Stimulated activated CD4-positive, alpha-beta T cell treated with anti-CD3 and anti-CD28 coated beads, Interleukin-4, amount 100 ng/mL, for 1 hour (primary cell): ENCODE results near the gene DIPK1B.

Source experiments
- DNase-seq: peaks from one replicate; pipeline ENCODE4 v3.0.0-alpha.2; 2020

DIPK1B gene

DNA sequence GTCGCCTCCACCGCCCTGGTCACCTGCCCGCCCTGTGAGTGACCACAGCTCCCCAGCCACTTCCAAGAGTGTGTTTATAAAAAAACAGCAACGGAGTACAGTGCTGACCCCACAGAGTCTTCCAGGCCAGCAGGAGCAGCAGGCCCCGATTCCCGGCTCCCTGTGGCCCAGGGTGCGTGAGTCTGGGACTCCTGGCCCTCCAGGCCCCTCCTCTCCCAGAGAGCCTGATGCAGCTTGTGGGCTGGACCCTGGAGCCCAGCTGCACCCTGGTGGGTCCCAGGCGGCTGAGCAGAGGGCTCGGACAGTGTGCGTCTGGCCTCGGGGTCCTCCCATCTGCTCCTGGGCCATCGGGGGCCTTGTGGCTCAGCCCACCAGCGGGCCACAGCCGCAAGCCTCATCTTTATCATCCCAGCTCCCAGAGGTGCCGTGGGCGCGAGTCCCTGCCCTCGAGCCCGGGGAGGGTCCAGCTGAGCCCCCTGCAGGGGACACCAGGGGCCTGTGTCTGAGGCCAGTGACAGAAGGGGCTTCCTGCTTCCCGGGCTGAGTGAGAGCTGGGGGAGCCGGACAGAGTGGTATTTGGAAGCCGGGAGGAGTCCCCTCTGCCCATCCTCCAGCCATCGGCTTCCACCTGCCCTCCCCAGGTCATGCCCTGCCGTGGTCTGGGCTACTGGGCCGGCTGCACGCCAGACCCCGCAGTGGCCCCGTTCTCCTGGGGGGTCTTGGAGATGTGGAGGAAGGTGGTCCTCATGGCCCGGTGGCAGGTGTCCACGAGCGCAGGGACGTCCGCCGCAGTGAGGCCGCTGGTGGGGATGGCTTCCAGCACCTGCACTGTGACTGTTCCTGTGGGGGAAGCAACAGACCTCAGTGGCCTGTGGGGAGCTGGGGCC lies 39.0 kb upstream of the DIPK1B start:
- DNase-seq: no peak

DNA sequence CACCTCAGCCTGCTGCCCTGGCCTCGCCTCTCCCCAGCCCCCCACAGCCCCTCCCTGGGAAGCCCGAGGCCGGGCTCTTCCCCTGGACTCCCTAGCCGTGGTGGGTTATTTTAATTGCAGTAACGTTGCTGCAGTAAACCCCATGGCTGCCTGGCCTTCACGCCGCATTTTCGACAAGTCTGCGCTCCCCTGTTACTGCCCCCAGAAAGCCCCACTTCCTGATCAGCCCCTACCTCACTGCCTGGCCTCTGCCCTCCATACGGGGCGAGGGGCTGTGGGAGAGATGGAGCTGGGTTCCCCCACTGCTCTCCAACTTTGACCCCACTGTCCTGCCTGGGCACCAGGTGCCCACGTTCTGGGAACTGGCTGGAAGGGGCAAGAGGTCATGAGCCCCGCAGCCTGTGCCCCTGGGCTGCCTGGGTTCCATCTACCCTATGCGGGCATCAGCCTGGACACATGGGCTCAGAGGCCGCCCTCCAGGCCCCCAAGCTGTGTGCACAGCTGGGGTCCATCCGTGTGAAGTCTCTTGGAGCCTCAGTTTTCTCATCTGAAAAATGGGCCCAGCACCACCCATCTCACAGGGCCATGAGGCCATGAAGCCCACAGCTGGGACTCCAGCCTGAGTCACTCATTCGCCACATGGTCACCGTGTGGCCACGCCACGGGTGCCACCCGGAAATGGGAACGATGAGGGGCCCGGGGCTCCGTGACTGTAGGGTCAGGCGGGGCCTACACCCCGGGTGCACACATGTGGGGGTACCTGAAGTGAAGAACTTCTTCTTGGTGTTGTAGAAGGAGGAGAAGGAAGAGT lies 38.2 kb upstream of the DIPK1B start:
- no peak for DNase-seq

DNA sequence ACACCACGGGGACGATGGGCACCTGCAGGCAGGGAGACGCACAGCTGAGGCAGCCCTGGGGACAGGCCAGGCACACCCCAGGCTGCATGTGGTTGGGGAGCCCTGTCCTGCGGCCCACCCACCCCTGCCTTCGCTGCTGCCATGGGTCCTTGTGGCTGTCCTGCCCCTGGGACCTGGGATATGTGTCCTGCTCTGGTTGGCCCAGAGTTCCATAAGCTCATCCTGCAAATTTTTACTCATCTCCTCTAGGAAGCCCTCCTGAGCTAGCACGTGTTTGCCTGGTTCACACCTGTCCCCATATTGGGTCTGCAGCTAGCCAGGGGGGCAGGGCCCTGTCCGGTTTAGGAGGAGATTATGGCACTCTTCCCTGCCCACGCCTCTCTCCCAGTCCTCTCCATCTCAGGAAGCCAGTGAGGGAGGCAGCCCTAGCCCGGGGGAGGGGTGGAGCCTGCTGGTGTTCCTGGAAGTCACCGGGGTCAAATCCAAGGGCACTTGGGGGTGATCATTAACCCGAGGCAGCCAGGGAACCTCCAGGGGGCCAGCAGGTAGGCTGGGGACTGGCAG lies 37.5 kb upstream of the DIPK1B start:
- no peak for DNase-seq

DNA sequence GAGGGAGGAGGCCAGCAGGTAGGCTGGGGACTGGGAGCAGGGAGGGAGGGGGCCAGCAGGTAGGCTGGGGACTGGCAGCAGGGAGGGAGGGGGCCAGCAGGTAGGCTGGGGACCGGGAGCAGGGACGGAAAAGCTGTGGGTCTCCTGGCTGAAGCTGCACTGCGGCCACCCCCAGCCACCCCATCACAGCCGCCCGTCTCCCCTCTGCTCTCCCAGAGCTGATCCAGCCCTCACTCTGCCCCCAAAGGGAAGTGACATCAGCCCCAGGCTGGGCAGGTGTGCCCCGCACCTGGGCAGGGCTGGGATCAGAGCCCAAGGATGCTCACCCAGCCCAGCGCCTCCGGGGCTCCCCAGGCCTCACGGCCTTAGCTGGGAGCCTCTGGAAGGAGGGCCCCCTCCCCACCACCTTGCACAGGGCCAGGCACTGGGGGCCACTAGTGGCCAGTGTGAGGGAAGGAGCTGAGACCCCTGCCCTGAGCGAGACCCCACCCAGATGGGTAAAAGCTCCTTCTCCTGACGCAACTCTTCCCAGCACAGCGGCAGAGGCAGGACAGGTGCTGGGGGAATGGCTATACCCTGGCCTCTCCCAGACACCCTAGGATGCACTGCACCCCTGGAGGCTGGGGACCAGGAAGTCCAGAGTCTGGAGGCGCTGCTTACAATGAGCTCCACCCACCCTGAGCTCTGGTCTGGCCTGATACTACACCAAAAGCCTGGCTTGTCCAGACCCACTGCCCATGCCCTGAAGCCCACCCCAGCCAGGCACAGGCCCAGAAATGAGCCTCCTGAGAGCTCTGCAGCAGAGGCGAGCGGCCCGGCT lies 36.7 kb upstream of the DIPK1B start:
- DNase-seq: no peak

DNA sequence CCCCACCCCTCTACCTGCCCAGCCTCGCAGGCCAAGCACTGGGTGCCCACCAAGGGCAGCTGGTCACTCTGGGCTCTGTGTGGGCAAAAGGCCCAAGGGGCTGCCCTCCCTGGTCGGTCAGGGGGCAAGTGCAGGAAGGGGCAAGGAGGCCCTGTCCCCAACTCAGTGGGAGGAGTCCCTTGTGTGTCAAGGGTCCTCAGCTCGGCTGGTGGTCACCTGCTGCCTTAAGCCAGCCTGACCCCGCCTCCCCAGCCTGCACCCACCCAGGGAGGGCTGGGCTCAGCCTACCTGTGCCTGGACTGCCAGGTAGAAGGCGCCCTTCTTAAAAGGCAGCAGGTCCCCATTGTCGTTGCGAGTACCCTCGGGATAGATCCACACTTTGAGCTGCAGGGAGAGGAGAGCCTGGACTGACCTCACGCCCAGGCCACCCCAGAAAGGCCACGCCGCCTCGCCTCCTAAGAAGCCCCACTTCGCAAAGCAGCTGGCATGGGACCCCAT lies 36.0 kb upstream of the DIPK1B start:
- DNase-seq: no peak

DNA sequence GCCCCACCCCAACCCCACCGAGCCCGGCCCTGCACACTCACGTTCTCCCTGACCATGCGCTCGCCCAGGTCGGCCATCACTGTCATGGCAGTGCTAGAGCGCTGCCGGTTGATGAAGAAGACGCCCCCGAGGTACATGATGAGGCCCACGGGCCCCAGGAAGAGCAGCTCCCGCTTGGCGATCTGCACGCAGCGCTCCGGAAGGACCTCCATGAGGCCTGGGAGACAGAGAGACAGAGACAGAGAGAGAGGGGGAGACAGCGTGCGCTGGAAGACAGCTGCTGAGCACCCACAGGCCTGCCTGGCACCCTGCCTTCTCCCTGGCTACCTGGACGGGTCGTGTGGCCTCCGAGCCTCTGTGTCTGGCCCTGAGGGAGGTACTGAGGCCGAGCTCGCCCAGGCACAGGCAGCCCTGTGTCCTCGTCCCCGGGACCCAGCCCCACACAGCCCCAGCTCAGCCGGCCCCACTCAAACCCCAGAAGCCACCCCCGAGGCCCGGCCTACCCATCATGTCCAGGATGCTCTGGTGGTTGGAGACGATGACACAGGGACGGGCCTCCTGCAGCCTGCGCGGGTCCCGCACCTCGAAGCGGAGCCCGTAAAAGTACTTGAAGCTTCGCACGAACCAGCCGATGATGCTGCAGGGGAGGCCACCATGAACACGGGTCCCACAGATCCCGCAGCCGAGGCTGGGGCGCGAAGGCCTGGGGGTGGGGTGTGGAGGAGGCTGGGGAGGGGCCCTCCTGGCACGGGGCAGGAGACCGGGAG lies 35.3 kb upstream of the DIPK1B start:
- no peak for DNase-seq

DNA sequence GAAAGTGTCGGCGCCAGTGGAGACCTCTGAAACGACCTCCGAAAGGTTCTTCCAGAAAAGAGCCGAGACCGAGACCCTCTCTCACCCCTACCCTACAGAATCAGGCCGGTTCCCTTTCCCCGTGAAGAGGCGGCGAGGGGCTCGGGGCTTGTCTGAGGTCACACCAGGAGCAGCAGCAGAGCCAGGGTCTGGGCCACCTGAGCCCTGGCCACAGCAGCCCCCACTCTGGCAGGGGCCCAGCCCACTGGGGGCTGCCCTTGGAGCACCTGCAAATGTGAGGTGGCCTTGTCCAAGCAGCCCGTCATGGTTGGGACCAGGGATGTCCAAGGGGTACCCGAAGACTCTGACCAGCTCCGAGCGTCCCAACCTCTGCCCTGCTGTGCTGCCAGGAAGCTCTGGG lies 34.3 kb upstream of the DIPK1B start:
- DNase-seq: no peak

DNA sequence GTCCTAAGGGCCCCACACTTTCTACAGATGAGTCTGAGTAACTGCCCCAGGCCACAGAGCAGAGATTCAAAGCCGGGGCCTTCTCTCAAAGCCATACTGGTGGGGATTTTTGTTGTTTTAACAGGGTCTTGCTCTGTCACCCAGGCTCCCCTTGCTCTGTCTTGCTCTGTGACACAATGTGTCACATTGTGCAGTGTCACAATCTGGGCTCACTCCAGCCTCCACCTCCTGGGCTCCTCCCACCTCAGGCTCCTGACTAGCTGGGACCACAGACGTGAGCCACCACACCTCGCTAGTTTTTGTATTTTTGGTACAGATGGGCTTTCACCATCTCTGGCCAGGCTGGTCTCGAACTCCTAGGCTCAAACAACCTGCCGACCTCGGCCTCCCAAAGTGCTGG lies 33.7 kb upstream of the DIPK1B start:
- DNase-seq: no peak

DNA sequence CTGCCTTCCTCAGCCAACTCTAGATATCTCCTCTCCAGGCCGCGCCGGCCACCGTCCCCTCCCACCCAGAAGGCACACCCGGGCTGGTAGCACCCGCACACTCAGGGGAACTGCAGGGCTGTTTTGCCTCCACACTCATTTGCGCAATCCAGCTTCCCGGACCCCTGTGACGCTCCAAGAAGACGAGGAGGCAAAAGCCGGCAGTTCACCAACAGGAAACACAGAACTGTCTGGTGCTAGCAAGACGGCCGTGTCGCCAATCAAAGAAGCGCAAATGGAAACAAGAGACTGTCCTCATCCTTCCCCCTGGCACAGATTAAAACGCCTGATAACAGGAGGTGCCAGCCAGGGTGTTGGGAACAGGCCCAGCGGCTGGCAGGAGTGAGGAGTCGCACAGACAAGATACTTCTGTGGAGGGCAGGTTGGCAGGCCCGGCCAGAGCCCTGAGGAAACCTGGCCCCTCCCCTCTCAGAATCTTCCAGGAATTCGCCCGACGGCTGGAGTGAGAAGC lies 32.9 kb upstream of the DIPK1B start:
- DNase-seq: no peak

DNA sequence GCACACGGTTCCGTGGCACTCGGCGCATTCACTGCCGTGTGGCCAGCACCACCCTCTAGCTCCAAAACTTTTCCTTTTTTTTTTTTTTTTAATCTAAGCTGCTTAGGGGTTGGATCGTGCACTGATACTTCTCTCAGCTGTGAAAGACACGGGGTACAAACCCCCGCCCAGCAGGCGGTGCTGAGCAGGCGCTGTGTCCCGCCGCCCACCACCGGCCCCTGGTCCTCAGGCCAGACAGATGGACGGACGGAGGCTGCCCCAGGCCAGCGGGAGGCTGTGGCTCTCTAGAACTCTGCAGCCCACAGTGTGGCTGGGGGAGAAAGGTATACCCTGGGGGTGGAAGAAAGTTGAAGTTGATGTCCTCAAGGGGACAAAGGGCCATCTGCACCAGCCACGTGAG lies 31.3 kb upstream of the DIPK1B start:
- no peak for DNase-seq

DNA sequence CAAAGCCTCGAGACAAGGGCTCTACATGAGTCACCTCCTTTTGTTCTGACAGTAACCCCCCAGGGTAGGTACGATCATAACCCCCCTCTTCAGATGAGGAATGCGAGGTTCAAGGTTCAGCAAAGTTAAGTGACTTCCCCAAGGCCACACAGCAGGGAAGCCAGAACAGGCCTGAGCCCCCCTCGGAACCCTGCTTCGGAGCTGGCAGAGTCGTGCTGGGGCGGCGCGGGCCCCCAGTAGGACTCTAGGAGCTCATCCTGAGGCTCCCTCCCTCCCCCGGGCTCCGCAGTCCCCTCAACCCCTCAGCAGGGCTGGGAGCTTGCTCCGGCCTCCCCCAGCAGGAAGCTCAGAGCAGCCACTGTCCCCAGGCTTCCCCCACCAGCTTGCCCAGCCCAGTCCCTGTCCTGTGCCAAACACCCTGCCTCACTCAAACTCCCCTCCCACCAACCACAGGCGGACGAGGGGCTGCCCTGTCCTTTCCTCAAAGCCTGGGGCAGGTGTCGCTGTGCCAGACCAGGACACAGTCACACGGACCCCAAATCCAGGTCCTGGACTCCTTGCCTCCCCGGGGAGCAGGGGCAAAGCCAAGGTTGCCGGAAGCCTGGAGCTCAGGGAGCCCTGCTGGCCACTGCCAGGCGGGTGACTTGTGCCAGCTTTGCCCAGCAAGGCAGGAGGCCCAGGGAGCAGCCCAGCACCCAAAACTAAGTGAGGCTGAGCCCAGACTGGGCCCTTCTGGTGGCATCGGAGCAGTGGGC lies 30.2 kb upstream of the DIPK1B start:
- no peak for DNase-seq

DNA sequence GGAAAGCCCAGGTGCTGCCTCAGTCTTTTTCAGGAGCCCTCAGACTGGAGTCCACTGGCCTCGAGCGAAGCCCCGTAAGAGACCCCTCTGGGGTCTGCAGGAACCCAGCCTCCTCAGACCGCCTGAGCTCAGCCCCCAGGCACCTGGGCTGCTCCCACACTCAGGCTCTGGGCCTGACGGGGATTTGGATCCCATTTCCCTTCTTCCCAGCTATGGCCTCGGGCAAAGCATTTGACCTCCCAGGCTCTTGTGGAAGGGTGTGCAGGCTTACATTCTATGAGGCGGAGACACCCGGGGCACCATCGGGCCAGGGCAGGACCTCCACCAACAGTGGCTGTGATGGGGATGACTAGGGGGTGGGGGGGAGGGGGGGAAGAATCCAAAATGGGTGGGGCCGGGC lies 29.7 kb upstream of the DIPK1B start:
- DNase-seq: no peak

DNA sequence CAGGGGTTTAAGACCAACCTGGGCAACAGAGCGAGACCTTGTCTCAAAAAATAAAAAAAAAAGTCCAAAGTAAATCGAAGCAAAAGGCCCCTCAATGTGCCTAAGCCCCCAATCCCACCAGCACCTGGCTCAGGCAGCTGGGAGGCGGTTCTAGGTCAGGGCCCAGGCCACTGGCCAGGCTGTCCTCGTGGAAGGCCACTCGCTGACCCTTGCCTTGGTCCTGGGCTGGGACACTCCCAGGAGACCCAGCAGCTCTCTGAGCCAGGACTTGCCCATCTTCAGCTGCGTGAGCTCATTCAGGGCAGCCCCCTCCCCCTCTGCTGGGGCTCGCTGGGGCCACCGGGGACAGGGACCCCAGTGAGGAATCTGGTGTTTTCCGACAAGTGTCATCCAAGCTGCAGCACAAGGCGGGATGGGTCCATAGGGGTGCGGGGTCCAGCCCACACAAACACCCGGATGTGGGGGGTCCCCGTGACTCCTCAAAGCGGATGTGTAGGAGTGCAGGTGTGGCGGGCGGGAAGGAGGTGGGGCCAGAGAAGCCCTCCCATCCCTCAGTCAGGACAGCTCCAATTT lies 29.1 kb upstream of the DIPK1B start:
- no peak for DNase-seq

DNA sequence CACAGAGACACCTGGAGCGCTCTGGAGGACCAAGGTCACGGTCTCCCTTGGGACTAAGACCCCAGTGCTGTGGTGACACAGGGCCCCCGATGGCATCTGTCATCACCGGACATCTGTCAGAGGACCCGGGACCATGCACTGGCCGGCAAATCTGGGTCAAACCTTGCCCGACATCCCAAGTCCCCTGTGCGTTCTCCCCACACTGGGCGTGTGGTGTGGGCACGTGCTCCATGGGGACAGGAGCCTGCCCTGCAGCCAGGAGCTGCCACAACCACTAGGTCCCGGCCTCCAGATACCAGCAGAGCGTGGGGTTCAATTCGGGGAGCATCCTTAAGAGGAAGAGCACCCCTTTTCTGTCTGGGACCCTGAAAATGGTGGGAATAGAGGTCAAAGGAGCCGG lies 28.6 kb upstream of the DIPK1B start:
- DNase-seq: no peak

DNA sequence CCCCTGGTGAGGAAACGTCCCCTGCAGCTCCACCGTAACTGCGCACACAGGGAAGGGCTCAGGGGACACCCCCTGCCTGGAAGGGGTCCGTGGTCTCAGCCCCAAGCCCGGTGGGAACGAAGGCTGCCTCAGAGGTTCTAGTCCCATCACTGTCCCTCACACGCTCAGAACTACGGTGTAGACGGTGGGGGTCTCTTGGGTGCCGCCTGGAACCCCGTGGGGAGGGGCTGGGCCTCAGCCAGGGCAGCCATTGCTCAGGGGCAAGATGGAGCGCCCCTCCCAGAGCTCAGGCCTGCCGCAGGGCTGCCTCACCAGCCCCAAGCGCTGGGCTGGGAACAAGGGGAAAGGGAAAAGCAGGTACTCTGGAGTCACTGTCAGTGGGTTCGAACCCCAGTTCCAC lies 28.0 kb upstream of the DIPK1B start:
- DNase-seq: no peak

DNA sequence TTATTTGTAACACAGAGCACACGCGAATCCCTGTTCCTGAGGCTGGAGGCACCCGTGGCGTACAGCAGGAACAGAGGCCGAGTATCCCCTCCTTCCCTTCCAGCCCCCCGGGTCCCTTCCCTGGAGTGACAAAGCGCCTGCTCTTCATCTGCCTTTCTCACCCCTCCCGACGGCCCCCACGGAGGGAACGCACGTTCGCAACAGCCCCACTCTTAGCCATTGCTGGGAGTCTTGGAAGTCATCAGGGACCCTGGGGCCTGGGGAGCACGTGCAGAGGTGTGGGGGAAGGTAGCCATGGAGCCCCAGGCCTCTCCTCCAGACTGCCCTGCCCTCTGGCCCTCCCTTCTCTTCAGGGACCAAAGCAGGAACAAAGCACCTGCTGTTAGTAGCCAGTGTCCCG lies 27.6 kb upstream of the DIPK1B start:
- no peak for DNase-seq

DNA sequence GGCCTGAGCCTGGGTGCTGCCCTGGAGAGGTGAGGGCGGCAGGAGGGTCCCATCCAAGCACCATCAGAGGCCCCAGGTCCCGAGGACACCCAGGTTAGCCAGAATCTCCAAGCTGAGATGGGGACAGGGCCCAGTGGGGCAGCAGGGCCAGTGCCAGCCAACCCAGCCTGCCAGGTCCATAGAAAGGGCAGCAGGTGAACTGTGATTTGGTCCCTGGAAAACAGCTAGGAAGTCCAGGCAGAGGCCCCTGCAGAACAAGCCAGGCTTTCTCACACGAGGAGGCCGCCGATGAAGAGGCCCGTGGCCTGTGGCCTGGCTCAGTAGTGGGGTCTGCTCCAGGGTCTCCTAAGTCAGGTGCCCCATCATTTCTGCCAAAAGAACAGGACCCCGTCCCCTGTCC lies 27.2 kb upstream of the DIPK1B start:
- no peak for DNase-seq

DNA sequence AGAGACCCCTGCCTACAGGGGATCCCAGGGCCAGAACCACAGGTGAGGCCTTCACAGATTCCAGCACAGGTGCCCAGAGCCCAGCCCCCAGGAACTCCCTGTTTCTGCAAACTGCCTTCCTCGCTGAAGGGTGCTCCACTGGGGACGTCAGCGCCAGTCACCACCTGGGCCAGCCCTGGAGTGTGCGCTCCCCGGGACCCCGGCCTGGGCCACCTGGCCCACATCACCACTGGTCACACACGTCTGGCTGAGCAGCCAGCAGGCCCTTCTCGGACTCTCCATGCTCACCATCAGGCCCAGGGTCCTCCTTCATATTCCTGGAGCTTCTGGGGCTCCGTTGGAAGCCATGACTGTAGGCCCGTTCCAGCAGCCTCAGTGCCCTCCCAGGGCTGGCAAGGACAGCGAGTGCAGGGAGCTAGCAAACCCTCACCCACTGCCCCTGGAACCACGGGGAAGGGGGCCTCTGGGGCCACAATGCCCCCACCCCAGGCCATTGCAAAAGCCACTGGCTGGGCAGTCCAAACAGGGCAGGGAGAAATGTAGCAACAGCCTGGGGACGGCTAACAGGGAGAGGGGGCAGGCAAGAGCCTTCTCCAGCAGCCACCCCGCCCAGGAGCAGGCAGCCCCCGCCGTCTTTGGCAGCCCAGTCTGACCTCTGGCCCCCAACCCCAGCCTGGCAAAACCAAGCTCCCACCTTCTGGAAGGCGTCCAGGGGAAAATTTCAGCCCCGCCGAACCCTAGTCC lies 26.4 kb upstream of the DIPK1B start:
- no peak for DNase-seq

DNA sequence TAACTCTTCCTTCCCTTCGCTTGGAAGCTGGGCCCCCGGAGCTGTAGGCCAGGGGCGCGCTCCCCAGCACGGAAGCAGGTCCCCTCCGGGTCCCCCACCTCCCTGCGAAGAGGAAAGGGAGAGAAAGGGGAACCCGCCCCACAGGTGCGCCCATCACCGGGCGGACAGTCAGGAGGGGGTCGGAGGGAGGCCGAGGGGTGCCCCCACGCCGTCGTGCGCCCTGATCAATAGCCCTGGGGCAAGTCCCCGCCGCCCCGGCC lies 25.9 kb upstream of the DIPK1B start:
- DNase-seq: no peak
